Ishikawa (cell line): ENCODE measurements around the gene CDK7.

ENCODE experiments used
- CEBPB ChIP-seq: IDR thresholded peaks from 2 replicates; pipeline ENCODE4 v1.6.1; 2012
- CREB1 ChIP-seq: IDR thresholded peaks from 2 replicates; pipeline ENCODE4 v1.6.1; 2012; ENCODE audit warnings: low read depth
- EGR1 ChIP-seq: IDR thresholded peaks from 2 replicates; pipeline ENCODE4 v1.6.1; 2012
- EP300 ChIP-seq: IDR thresholded peaks from 2 replicates; pipeline ENCODE4 v1.6.1; 2012; ENCODE audit warnings: borderline replicate concordance
- FOXM1 ChIP-seq: IDR thresholded peaks from 2 replicates; pipeline ENCODE4 v1.6.1; 2012; ENCODE audit warnings: low read depth, borderline replicate concordance
- MAX ChIP-seq: IDR thresholded peaks from 2 replicates; pipeline ENCODE4 v1.6.1; 2012
- NFIC ChIP-seq: IDR thresholded peaks from 2 replicates; pipeline ENCODE4 v1.6.1; 2012
- RAD21 ChIP-seq: IDR thresholded peaks from 2 replicates; pipeline ENCODE4 v1.6.1; 2012; ENCODE audit warnings: low read depth
- REST ChIP-seq: IDR thresholded peaks from 2 replicates; pipeline ENCODE4 v1.6.1; 2012; ENCODE audit warnings: low read depth, mild to moderate bottlenecking
- TAF1 ChIP-seq: IDR thresholded peaks from 2 replicates; pipeline ENCODE4 v1.6.1; 2012; ENCODE audit warnings: low read depth, mild to moderate bottlenecking
- TCF12 ChIP-seq: IDR thresholded peaks from 2 replicates; pipeline ENCODE4 v1.6.1; 2012; ENCODE audit warnings: low read depth
- TEAD4 ChIP-seq: IDR thresholded peaks from 2 replicates; pipeline ENCODE4 v1.6.1; 2012
- USF1 ChIP-seq: IDR thresholded peaks from 2 replicates; pipeline ENCODE4 v1.6.1; 2012
- YY1 ChIP-seq: IDR thresholded peaks from 2 replicates; pipeline ENCODE4 v1.6.1; 2012; ENCODE audit warnings: low read depth
- ZBTB7A ChIP-seq: IDR thresholded peaks from 2 replicates; pipeline ENCODE4 v1.6.1; 2012; ENCODE audit warnings: low read depth

CDK7 gene

GRCh38 chr5:69234457-69235268, at the start of gene CDK7:
CDK7 (plus strand) TSS chr5:69234886; CDS start chr5:69234976, 90 bp downstream.
- TF ChIP-seq ZBTB7A (no peak), USF1 (peak; percentile 100), YY1 (peak; percentile 91), FOXM1 (no peak), EGR1 (0 out of 2 replicates have a peak, but pooled peaks have one; percentile 32), CEBPB (no peak), CREB1 (peak; percentile 36; the same call in 1 of the 2 replicates), EP300 (no peak), TAF1 (peak; percentile 32; the same call in 1 of the 2 replicates), TCF12 (peak; percentile 55; the same call in 1 of the 2 replicates), RAD21 (no peak), MAX (peak; percentile 61; the same call in 1 of the 2 replicates), TEAD4 (0 out of 2 replicates have a peak, but pooled peaks have one; percentile 17), NFIC (peak; percentile 63), REST (no peak)

- TF ChIP-seq TCF12 = no peak
- TF ChIP-seq EP300 = no peak
- TF ChIP-seq ZBTB7A = no peak
- no peak for TF ChIP-seq TEAD4
- TF ChIP-seq CEBPB = no peak
These were observed 47.3 kb upstream of the CDK7 start for GRCh38 chr5:69187342-69187741.

- no peak for TF ChIP-seq CREB1
- TF ChIP-seq ZBTB7A = no peak
- no peak for TF ChIP-seq REST
- no peak for TF ChIP-seq RAD21
- TF ChIP-seq YY1 = no peak
- no peak for TF ChIP-seq FOXM1
- no peak for TF ChIP-seq TEAD4
- TF ChIP-seq MAX = no peak
- no peak for TF ChIP-seq TAF1
- no peak for TF ChIP-seq NFIC
These were observed 45.9 kb upstream of the CDK7 start for GRCh38 chr5:69188811-69189161.

- TF ChIP-seq REST (no peak), NFIC (no peak), FOXM1 (no peak; the same call in 1 of the 2 replicates), TAF1 (peak; percentile 83), TEAD4 (no peak), EP300 (no peak), CREB1 (no peak), EGR1 (peak; percentile 37; the same call in 1 of the 2 replicates), MAX (peak; percentile 87), CEBPB (peak; percentile 54), YY1 (peak; percentile 58; the same call in 1 of the 2 replicates), RAD21 (no peak), TCF12 (peak; percentile 38; the same call in 1 of the 2 replicates), ZBTB7A (no peak), USF1 (peak; percentile 22)
These were observed 45.3 kb upstream of the CDK7 start, which contains the start of gene CENPH for GRCh38 chr5:69189162-69190086. CENPH (plus strand) TSS chr5:69189583; CDS start chr5:69189635, 52 bp downstream.
